Erythroblast (primary cell): ENCODE data around the gene ZFP92.

Source experiments
- GATA1 ChIP-seq: IDR thresholded peaks from 2 replicates; pipeline ENCODE4 v1.6.1; 2011; ENCODE audit warnings: low read depth, mild to moderate bottlenecking, control low read depth, low read length, moderate library complexity
- POLR2A ChIP-seq: IDR thresholded peaks from 2 replicates; pipeline ENCODE4 v1.6.1; 2011; ENCODE audit warnings: mild to moderate bottlenecking, low read length

GRCh38 chrX:153430796-153431195 is 19.5 kb downstream of the ZFP92 start:
- TF ChIP-seq POLR2A, result no peak
- no peak for TF ChIP-seq GATA1
